GM13977 (cell line): ENCODE measurements around the gene ITIH4.

ENCODE experiments used
- DNase-seq: peaks from one replicate; pipeline ENCODE4 v3.0.0; 2012; ENCODE audit warnings: low spot score
- in situ Hi-C: fragments of 300-500 bp; cut with MboI; formaldehyde crosslinking; loops from one replicate; pipeline ENCODE4 v1.12.0; 2022; ENCODE audit warnings: low sequenced_read_pairs, low pct_unique_long_range_greater_than_20kb, mixed read lengths, inconsistent platforms; ENCODE audit not compliant: unreplicated experiment
- TF ChIP-seq, protein P1 (sequence below): IDR thresholded peaks from 2 replicates; pipeline ENCODE4 v1.5.1; 2012; ENCODE audit warnings: mild to moderate bottlenecking, control low read depth; ENCODE audit not compliant: insufficient read depth; ENCODE audit errors: extremely low read depth, missing control alignments

The ITIH4 gene

DNA sequence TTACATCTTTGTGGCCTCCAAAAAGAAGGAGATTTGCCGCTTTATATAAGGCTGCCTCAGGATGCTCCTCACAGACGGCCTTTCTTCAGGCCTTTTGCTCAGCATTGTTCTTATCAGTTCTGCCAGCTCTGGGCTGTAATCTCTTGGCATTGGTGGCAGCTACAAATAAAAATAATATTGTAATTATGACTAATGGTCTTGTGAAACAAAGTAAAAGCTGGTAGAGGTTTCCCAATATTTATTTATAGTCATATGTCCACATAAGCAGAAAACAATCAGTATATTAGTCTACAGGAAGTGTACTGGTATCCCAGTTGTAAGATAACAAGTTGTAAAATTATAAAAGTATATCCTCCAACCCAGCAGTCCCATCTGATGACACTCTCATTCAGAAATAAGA is 67.0 kb downstream of the ITIH4 start:
- DNase-seq: no peak
- TF ChIP-seq, protein P1, sequence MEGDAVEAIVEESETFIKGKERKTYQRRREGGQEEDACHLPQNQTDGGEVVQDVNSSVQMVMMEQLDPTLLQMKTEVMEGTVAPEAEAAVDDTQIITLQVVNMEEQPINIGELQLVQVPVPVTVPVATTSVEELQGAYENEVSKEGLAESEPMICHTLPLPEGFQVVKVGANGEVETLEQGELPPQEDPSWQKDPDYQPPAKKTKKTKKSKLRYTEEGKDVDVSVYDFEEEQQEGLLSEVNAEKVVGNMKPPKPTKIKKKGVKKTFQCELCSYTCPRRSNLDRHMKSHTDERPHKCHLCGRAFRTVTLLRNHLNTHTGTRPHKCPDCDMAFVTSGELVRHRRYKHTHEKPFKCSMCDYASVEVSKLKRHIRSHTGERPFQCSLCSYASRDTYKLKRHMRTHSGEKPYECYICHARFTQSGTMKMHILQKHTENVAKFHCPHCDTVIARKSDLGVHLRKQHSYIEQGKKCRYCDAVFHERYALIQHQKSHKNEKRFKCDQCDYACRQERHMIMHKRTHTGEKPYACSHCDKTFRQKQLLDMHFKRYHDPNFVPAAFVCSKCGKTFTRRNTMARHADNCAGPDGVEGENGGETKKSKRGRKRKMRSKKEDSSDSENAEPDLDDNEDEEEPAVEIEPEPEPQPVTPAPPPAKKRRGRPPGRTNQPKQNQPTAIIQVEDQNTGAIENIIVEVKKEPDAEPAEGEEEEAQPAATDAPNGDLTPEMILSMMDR: no peak
- in situ Hi-C loops: no loop called here
